Activated CD8-positive, alpha-beta memory T cell treated with anti-CD3 and anti-CD28 coated beads, Interleukin-2, amount 10 ng/mL, durations not matched to agents 7 days and 5 days (primary cell): ENCODE measurements around the gene WWOX. TPM values are rescaled to one million over a fixed set of nuclear protein-coding genes. Genes with fewer than 3 reads are reported as not detected.

Experiments
- ATAC-seq: fragments of 150-1000 bp; cut with Tn5 transposase; one replicate; pipeline ENCODE4 v1.10.0; 2021; ENCODE audit warnings: moderate library complexity
- CTCF ChIA-PET: fragments of 350-600 bp; sonication (Branson Sonifier 250); formaldehyde crosslinking; loops from one replicate; lab custom pipeline; 2021; ENCODE audit warnings: antibody characterized with exemption; lab: Charles Lee
- DNase-seq: peaks from one replicate; pipeline ENCODE4 v3.0.0-alpha.2; 2020
- H3K27ac Mint-ChIP-seq: one replicate; pipeline ENCODE4 v1.8.0; 2021; ENCODE audit warnings: mild to moderate bottlenecking, mixed read lengths
- H3K27me3 Mint-ChIP-seq: one replicate; pipeline ENCODE4 v1.8.0; 2021; ENCODE audit warnings: mixed read lengths
- H3K36me3 Mint-ChIP-seq: one replicate; pipeline ENCODE4 v1.8.0; 2021; ENCODE audit warnings: mild to moderate bottlenecking, mixed read lengths
- H3K4me1 Mint-ChIP-seq: one replicate; pipeline ENCODE4 v1.8.0; 2021; ENCODE audit warnings: mixed read lengths
- H3K4me3 Mint-ChIP-seq: one replicate; pipeline ENCODE4 v1.8.0; 2021; ENCODE audit warnings: mild to moderate bottlenecking, moderate library complexity, mixed read lengths
- H3K9me3 Mint-ChIP-seq: one replicate; pipeline ENCODE4 v1.8.0; 2022; ENCODE audit warnings: low read depth, mixed read lengths
- total RNA-seq, 2 experiments: library from RNA; stranded (reverse); gene quantifications; one replicate each; pipeline ENCODE4 v1.2.3, GENCODE V29; 2021

Gene WWOX
- total RNA-seq, 2 experiments from 2014 or later: 25.2 to 38.8 TPM

DNA sequence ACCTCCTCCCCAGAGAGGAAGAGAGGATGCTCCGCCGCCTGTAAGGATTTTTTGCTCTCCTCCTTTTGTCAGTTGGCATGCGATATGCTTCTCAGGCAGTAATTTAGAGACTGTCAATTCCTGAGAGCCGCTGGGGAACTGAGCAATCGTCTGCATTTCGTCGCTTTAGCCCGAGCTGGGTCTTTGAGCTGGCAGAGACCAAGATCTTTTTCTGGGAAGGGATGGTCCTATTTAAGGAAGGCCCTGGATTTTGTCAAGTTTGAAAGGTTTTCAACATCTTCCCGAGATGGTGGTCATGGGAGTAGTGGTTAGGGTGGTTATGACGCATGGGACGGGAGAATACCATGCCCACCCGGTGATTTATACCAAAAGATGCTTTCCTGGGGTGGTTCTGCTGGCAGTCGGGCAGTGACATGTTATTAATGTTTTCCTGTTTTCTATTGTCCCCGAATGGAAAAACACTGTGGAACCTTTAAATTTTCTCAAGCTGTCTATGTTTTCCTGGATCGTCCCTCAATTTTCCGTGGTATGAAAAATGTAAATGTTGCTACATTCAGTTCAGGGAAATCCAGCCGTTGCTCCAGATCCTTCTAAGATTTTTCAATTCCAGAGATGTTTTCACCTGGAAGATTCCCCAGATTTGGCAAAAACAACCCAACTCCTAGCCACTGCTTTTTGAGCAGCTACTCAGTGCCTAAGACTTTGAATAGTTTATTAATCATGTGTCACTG, 914.6 kb downstream of the WWOX start:
- Mint-ChIP-seq H3K9me3 (no peaks in the 10 kb centered on the region), H3K27ac (no peak overlapping the region), H3K36me3 (peaks cover 1% of the 10 kb centered on the region), H3K4me1 (peaks cover 14% of the 10 kb centered on the region), H3K4me3 (no peak overlapping the region), H3K27me3 (no peaks in the 10 kb centered on the region)
- DNase-seq (no peak), ATAC-seq (no peak)
- CTCF ChIA-PET: no interaction called here

GRCh38 chr16:79018650-79019429, 919.4 kb downstream of the WWOX start:
- H3K9me3 Mint-ChIP-seq: no peaks in the 10 kb centered on the region
- H3K27me3 Mint-ChIP-seq: no peaks in the 10 kb centered on the region
- CTCF ChIA-PET: no interaction called here
- no peaks in the 10 kb centered on the region for H3K36me3 Mint-ChIP-seq
- DNase-seq: no peak
- no peak for ATAC-seq
- H3K4me1 Mint-ChIP-seq: no peaks in the 10 kb centered on the region
- H3K4me3 Mint-ChIP-seq: no peak overlapping the region
- no peak overlapping the region for H3K27ac Mint-ChIP-seq

DNA sequence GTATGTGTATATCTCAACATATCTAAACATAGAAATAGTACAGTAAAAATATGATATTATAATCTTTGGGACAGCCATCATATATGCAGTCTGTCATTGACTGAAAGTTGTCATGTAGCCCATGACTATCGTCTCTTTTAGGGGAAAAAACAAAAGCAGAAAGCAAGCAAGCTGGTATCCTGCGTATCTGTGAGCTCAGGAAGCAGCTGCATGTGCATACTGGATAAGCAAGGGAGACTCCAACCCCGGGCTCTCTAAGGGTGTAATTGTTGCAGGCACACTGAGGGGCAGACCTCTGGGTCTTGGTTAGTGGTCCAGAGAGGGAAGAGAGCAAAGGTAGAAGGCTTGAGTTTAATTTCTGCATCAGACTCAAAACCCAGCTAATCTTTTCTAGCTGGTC, 920.0 kb downstream of the WWOX start:
- DNase-seq: no peak
- no peak for ATAC-seq
- CTCF ChIA-PET: no interaction called here
- no peaks in the 10 kb centered on the region for H3K9me3 Mint-ChIP-seq
- H3K4me3 Mint-ChIP-seq: no peak overlapping the region
- H3K27me3 Mint-ChIP-seq: no peaks in the 10 kb centered on the region
- H3K4me1 Mint-ChIP-seq: no peaks in the 10 kb centered on the region
- no peaks in the 10 kb centered on the region for H3K36me3 Mint-ChIP-seq
- H3K27ac Mint-ChIP-seq: no peak overlapping the region

DNA sequence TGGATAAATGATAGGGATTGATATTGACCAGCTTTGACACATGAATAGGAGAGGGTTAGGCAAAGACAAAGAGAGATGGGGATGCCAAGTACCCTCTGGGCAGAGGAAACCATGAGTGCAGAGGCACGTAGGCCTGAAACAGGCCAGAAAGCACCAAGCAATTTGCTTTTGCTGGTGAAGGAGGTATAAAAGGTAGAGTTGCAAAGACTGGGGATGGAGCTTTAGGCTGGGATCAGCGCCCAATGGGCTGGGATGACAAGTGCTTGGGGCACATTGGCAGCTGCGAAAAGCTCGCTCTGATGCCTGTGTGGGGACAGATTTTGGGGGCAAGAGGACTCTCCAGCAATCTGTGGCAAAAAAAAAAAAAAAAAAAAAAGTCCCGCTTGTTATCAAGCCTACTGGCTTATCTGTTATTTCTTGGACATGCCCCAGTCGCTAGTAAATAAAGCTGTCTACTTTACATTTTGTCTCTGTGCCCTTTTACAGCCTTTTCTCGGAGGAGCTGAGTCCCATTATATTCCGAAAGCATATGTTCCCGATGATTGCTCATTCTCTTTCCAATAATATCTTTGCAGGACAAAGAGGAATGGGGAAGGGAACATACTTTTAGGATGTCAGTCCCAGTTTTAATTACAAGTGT, 922.7 kb downstream of the WWOX start:
- no peaks in the 10 kb centered on the region for H3K36me3 Mint-ChIP-seq
- CTCF ChIA-PET: interaction anchor here (0.6 kb wide), 1 partner anchor 241 kb away, joined by 4 read pairs; no protein-coding TSS in a partner anchor

GRCh38 chr16:79026117-79026516, 926.7 kb downstream of the WWOX start:
- DNase-seq (no peak), ATAC-seq (no peak)
- Mint-ChIP-seq H3K4me1 (no peaks in the 10 kb centered on the region), H3K27me3 (no peaks in the 10 kb centered on the region), H3K27ac (no peak overlapping the region), H3K36me3 (no peaks in the 10 kb centered on the region), H3K9me3 (no peaks in the 10 kb centered on the region), H3K4me3 (no peak overlapping the region)
- CTCF ChIA-PET: interaction anchor here (0.7 kb wide), 1 partner anchor 584 kb away, joined by 3 read pairs; no protein-coding TSS in a partner anchor

More for the DNA sequence above, 922.7 kb downstream of the WWOX start:
- H3K27ac Mint-ChIP-seq: no peak overlapping the region
- H3K4me3 Mint-ChIP-seq: no peak overlapping the region
- no peaks in the 10 kb centered on the region for H3K9me3 Mint-ChIP-seq
- no peaks in the 10 kb centered on the region for H3K27me3 Mint-ChIP-seq
- DNase-seq: no peak
- no peaks in the 10 kb centered on the region for H3K4me1 Mint-ChIP-seq
- no peak for ATAC-seq

DNA sequence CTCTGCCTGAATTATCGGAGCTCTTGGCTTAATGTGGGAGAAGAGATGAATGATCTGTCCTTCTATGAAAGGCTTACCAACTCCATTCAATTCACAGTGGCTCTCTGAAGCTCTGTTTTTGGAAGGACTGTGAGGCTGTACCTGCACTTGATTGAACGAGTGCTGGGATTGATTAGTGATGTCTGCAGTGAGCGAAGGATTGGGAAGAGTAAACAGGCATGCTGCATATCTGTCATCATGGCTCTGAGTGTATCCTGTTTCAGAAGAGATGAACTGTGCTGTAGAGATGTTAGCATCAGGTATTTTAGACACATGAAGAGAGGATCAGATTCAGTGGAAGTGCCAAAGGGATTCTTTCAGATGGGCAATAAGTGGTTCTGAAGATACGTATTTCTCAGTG, 937.1 kb downstream of the WWOX start:
- no peak overlapping the region for H3K4me3 Mint-ChIP-seq
- H3K36me3 Mint-ChIP-seq: peaks cover 5% of the 10 kb centered on the region
- H3K9me3 Mint-ChIP-seq: peaks cover 2% of the 10 kb centered on the region
- DNase-seq: no peak
- no peak for ATAC-seq
- H3K27me3 Mint-ChIP-seq: no peaks in the 10 kb centered on the region
- peaks cover 2% of the 10 kb centered on the region for H3K4me1 Mint-ChIP-seq
- H3K27ac Mint-ChIP-seq: no peak overlapping the region
- CTCF ChIA-PET: no interaction called here

DNA sequence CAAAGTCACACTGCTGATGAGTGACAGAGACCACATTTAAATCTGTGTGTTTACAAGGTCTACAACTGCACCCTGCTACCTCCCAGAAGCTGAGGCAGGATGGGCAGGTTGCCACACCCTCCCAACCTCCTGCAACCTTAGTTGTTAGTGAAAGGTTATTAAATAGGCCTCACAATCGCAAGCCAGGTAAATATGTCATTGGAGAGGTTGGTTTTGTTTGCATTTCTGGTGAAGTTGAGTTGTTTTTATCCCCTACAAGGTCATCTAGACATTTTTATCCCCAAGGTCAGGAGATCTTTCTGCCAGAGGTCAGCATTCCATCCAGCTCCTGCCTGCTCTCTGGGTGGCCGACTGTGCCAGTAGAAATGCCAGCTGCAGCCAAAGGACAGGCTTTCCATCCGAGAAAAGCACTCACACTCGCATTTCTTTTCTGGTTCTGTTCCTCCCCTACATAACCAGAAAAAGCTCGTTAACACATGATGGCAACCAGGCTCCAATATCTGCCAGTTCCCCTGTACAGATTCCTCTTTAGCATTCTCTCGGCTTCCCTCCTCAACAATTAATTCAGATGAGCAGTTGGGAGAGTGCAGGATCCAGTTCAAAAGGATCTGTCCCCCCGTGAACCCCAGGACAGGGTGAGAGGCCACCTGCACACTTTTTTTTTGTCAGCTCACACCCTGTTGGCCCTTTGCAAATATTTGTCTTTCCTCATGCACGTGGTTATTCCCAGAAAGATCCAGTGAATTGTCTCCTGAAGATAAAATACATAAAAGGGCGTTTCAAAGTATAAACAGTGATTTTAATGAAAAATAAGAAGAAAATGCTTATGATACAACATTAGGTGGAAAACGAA, 938.3 kb downstream of the WWOX start:
- no peak for DNase-seq
- CTCF ChIA-PET: no interaction called here
- H3K4me3 Mint-ChIP-seq: no peak overlapping the region
- no peak for ATAC-seq
- H3K9me3 Mint-ChIP-seq: peaks cover 2% of the 10 kb centered on the region
- peaks cover 5% of the 10 kb centered on the region for H3K36me3 Mint-ChIP-seq
- H3K4me1 Mint-ChIP-seq: peaks cover 5% of the 10 kb centered on the region
- H3K27ac Mint-ChIP-seq: no peak overlapping the region
- H3K27me3 Mint-ChIP-seq: no peaks in the 10 kb centered on the region

DNA sequence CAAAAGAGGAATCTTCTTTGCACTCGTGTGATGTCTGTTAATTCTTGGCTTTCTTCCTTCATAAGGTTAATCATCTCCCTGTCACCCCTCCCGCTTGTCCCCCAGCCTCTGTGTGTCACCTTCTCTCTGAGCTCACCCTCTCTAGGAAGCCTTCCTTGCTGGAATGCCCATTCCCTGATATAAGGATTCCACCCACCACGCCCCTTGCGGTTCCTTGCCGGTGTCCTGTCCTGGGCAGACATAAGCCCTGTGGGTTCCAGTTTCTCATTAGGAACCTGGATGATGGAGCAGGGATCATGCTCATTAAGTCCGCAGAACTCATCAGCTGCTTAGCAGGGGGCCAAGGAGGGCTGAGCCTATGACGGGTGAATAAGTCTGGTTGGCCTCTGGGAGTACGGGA, 941.8 kb downstream of the WWOX start:
- no peaks in the 10 kb centered on the region for H3K36me3 Mint-ChIP-seq
- no peak for ATAC-seq
- no peaks in the 10 kb centered on the region for H3K9me3 Mint-ChIP-seq
- no peak overlapping the region for H3K4me3 Mint-ChIP-seq
- no peak for DNase-seq
- CTCF ChIA-PET: no interaction called here
- no peak overlapping the region for H3K27ac Mint-ChIP-seq
- H3K4me1 Mint-ChIP-seq: peaks cover 17% of the 10 kb centered on the region
- no peaks in the 10 kb centered on the region for H3K27me3 Mint-ChIP-seq

DNA sequence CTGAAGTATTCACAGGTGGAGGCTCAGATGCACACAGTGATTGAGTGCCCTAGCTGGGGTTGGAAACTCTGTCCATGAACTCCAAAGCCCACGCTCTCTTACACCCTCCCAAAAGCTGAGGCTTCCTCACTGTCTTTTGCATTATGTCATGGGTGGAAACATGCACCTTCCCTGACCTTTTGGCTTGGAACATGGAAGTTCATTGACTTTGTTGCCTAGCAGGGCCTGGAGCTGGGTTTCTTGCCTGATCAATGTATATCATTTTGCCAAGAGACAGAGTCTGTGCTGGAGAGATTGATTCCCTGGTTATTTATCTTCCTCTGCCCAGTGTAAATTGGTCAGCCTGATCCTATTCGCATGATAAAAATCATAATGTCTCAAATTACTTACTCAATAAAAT, 942.7 kb downstream of the WWOX start:
- Mint-ChIP-seq H3K27me3 (no peaks in the 10 kb centered on the region), H3K4me1 (peaks cover 18% of the 10 kb centered on the region), H3K9me3 (no peaks in the 10 kb centered on the region), H3K4me3 (no peak overlapping the region), H3K27ac (no peak overlapping the region), H3K36me3 (no peaks in the 10 kb centered on the region)
- no peak for ATAC-seq
- CTCF ChIA-PET: no interaction called here
- DNase-seq: no peak

DNA sequence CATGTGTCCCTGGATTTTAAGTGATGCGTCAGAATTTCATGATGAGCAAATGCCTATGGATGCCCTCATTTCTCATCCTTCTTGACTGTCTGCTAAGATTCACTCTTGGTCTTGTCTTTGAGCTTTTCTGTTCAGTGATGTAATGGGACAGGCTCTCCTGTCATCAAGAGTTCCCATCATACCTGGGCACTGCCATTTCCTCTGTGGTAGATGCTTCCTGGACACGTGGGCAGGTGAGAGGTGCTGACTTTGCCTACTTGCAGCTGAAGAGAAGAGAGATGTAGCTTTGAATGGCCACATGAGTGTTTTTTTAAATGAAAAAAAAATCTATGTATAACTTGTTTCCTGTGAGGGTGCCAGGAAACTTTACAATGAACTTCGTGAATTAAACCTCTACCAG, 943.4 kb downstream of the WWOX start:
- H3K27me3 Mint-ChIP-seq: no peaks in the 10 kb centered on the region
- ATAC-seq: no peak
- H3K4me3 Mint-ChIP-seq: no peak overlapping the region
- H3K27ac Mint-ChIP-seq: no peak overlapping the region
- no peak for DNase-seq
- no peaks in the 10 kb centered on the region for H3K36me3 Mint-ChIP-seq
- peaks cover 19% of the 10 kb centered on the region for H3K4me1 Mint-ChIP-seq
- CTCF ChIA-PET: no interaction called here
- no peaks in the 10 kb centered on the region for H3K9me3 Mint-ChIP-seq

DNA sequence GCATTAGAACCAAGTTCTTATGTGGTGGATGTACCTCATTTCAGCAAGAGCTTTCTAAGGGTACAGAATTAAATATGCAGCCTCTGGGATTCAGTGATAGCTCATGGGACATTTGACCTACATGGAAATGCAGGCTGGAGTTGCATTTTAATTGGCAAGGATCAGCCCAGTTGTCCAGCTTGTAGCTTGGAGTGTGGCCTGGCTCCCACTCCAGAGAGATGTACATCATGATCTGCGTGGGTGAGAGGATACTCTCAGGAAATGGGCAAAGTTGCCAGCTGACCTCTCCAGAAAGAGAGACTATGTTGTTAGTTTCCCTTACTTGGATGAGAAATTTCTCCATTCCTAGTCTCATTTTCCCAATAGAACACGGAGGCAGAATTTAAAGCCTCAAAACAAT, 945.7 kb downstream of the WWOX start:
- Mint-ChIP-seq H3K27me3 (no peaks in the 10 kb centered on the region), H3K4me1 (peaks cover 17% of the 10 kb centered on the region), H3K4me3 (no peak overlapping the region), H3K9me3 (no peaks in the 10 kb centered on the region), H3K36me3 (no peaks in the 10 kb centered on the region), H3K27ac (no peak overlapping the region)
- DNase-seq: no peak
- CTCF ChIA-PET: interaction anchor here (1.0 to 1.9 kb wide), 2 partner anchors 13 to 18 kb away, joined by 3 to 5 read pairs; no protein-coding TSS in a partner anchor
- no peak for ATAC-seq

- Mint-ChIP-seq H3K4me1 (peaks cover 17% of the 10 kb centered on the region), H3K4me3 (no peak overlapping the region), H3K27ac (no peak overlapping the region), H3K36me3 (peaks cover 1% of the 10 kb centered on the region), H3K27me3 (no peaks in the 10 kb centered on the region), H3K9me3 (no peaks in the 10 kb centered on the region)
- CTCF ChIA-PET: interaction anchor here (0.6 to 1.9 kb wide), 3 partner anchors 11 to 341 kb away, joined by 3 to 5 read pairs (median 4); no protein-coding TSS in a partner anchor
- ATAC-seq (no peak), DNase-seq (no peak)
Measured at GRCh38 chr16:79047337-79047736, 947.9 kb downstream of the WWOX start.

DNA sequence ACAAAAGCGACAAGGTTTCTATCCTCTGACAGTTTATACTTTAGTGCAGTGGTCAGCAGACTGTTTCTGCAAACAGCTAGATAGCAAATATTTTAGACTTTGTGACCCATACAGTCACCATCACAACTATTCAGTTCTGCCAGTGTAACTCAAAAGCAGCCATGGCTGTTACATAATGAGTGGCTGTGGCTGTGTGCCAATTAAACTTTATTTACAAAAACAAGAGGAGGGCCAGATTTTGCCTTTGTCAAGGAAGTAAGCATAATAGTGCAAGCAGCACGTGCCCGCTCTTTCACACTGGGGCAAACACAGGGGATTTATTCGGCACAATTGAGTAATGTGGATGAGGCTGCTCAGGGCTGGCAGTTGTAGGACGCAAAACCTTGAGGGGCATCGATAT, 949.6 kb downstream of the WWOX start:
- no peak overlapping the region for H3K4me3 Mint-ChIP-seq
- H3K4me1 Mint-ChIP-seq: peaks cover 4% of the 10 kb centered on the region
- no peaks in the 10 kb centered on the region for H3K27me3 Mint-ChIP-seq
- CTCF ChIA-PET: no interaction called here
- ATAC-seq (no peak), DNase-seq (no peak)
- H3K9me3 Mint-ChIP-seq: no peaks in the 10 kb centered on the region
- H3K36me3 Mint-ChIP-seq: peaks cover 1% of the 10 kb centered on the region
- no peak overlapping the region for H3K27ac Mint-ChIP-seq
